NCI-H524 (cell line): ENCODE results near the gene TK2.
"Not testable (repeated sequence)": the region's sequence is repeated elsewhere in the genome, so short reads cannot be mapped to it uniquely, and the experiment has no call there.

Source experiments
- DNase-seq, 2 experiments: peaks; one replicate each; lab custom pipeline; 2025; lab: John Stamatoyannopoulos, UW

The TK2 gene

DNA sequence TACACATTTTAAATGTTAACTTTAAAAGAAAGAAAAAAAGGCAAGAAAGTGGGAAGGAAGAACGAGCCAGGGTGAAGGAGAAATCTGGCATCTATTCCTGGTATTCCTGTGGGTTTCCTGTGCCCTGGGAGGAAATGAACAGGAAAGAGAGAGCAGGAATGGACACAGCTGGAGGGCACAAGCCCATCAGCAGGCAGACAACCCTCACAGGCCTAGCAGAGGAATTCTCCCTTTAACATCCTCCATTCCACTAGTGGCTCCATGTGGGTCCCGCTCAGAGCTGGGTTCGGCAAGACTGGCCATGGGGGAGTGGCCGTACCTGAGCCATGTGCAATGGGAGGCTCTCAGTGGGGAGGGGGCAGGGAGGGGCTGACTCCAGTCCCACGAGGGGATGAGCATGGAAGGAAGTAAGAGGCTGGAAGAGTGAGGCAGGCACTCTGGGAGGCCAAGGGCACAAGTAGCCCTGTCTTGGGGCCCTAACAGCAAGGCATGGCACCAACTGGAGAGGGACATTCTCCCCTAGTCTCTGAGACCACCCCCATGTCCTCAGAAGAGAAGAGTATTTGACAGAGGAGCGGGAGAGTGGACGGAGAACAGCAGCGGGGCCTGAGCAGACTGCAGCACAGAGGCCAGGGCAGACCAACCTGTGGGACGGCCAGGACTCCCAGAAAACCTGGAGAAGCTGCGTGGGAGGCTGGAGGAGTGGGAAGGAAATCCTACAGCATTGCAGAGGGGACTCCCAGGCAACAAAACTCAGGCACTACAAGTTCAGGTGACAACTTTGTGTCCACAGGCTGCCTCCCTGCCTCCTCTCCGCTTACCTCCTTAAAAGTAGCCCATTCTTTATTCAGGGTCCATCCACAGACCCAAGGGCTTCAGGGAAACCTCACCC lies 30.2 kb downstream of the TK2 start:
- DNase-seq = no peak

GRCh38 chr16:66517586-66518263 lies 32.2 kb downstream of the TK2 start:
- no peak for DNase-seq

DNA sequence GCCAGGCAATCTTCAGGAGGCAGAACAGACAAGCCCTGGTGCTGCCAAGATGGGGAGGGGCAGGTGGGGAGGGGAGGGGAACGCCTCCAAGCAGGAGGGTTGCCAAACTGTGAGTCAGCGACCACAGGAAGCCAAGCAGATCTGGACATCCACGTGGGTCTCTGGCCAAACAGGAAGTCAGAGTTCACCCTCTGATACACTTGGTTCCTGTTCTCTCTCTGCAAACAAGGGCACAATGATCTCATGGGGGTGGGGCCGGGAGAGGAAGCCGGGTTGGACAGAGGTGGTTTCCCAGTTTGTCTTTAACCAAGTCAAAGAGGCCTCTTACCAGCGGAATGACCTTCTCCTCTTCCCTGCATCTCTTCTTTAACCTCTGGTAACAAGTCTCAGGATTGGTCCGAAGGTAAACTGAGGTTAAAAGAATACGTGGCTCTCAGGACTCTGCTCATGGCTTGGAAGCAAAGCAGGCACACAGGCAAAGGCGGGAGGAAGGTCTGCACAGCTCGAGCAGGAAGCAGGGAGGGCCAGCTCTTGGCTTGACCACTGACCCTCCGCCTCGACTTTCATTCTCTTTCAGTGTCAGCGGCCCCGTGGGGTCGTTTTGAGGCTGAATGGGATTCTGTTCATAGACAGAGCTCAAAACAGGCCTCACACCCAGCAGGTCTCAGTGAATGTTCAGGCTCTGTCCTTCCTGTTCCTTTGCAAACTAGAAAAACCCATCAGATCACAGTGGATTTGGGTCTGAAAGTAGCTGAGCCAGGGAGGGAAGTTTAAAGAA lies 32.9 kb downstream of the TK2 start:
- DNase-seq = no peak

GRCh38 chr16:66516509-66516807 lies 33.5 kb downstream of the TK2 start:
- DNase-seq = no peak

DNA sequence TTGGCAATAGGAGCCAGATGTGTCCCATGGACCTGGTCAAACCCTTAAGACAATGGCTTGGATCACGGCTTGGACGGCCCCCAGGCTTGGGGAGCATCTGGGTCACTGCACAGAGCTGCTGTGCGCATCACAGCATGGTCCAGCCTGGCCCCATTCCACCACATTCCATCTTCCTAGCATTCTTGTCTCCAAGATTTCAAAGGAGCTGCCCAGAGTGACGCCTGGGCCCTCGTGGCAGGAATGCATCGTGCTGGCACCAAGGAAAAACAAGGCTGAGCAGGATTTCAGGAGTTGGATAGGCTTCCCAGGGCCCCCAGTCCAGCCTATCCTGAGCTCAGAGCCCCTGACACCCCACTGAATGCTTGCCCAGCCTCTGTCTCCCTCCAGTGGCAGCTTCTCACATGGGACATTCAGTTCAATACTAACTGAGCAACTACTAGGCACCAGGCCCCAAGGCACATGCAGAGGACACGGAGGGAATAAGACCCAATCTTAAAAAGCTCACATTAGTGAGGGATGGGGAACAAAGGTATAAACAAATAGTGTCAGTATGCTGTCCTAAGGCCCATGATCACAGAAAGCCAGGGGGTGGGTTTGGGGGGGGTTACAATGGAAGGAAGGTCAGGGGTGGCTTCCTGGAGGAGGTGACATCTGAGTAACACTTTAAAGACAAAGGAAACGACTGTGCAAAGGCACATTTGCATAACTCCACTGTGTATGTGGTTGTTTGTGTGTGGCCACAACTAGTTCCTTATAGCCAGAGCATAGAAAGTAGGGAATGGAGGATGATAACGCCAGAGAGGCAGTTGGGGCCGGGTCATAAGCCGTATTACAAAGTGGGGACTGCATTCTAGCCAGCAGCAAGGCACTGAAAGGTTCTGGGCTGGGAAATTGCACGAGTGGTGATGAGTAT lies 34.1 kb downstream of the TK2 start:
- no peak for DNase-seq

DNA sequence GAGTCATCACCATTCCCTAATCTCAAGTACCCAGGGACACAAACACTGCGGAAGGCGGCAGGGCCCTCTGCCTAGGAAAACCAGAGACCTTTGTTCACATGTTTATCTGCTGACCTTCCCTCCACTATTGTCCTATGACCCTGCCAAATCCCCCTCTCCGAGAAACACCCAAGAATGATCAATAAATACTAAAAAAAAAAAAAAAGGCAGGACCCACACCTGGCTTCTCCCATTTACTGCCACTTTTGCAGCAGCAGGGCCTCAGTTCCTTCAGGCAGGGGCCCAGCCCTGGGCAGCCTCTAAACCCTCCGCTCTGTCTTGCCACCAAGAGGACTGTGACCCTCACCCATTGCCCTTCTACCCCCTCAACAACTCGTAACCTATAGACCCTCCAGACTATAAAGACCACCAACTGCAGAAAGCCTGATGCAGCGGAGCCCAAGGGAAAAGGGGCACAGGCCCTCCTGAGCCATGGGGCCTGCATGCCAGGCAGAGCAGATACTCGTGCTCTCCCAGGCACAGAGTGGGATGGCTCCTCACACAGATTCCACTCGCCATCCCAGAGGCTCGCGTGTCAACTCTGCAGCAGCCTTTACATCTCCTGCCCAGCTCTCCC lies 34.8 kb downstream of the TK2 start:
- peak in 1 of 2 experiments; percentile 8 for DNase-seq

DNA sequence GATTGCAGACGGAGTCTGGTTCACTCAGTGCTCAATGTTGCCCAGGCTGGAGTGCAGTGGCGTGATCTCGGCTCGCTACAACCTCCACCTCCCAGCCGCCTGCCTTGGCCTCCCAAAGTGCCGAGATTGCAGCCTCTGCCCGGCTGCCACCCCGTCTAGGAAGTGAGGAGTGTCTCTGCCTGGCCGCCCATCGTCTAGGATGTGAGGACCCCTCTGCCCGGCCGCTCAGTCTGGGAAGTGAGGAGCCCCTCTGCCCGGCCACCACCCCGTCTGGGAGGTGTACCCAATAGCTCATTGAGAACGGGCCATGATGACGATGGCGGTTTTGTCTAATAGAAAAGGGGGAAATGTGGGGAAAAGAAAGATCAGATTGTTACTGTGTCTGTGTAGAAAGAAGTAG lies 35.5 kb downstream of the TK2 start:
- DNase-seq = not testable (repeated sequence)

DNA sequence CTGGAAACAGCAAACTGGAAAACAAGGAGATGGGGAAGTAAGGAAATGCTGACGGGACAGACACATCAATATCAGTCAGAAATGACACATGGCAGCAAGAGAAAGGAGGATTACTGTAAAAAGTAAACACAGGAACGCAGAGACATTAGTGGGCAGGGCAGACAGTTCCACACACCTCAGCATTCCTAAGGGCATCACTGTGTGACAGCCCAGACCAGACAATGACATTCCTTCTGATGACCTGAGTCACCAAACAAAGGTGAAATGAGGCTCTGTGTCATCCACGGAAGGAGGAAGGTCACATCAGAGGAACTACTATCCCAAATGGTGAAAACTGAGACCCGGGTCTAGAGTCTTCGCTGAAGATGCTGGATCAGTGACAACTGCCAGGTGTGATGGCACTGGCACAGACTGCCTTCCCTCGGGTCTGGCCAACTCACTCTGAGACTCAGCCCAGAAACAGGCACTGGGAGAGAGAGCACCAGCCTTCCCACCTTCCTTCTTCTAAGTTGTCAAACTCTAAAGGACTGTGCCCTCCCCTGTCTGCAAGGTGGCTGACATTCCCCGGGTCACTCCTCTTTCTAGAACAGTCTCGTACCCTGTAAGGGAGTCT lies 36.7 kb downstream of the TK2 start:
- DNase-seq = no peak

DNA sequence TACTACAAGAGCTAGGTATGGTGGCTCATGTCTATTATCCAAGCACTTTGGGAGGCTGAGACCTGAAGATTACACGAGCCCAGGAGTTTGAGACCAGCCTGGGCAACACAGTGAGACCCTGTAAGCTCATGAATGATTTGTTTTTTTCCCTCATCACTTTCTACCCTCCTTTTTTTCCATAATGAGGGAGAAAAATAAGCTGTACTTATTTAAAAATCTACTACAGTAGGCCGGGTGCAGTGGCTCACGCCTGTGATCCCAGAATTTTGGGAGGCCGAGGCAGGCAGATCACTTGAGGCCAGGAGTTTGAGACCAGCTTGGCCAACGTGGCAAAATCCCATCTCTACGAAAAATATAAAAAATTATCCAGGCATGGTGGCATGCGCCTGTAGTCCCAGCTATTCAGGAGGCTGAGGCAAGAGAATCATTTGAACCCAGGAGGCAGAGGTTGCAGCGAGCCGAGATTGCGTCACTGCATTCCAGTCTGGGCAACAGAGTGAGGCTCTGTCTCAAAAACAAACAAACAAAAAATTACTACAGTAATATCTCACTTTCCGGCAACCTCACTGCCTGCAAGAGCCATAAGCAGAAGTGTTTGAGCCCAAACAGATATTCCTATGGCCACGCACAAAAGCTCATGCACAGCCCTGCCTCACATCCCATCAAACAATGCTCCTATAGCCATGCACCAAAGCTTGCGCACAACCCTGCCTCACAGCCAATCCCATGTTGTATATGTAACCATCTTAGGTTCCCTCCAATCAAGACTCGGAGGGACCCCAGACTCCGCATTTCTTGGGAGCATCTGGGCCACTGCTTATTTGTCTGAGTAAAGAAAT lies 37.4 kb downstream of the TK2 start:
- DNase-seq = no peak

GRCh38 chr16:66511602-66512271 lies 38.2 kb downstream of the TK2 start:
- peak in 1 of 2 experiments; percentile 33 for DNase-seq

DNA sequence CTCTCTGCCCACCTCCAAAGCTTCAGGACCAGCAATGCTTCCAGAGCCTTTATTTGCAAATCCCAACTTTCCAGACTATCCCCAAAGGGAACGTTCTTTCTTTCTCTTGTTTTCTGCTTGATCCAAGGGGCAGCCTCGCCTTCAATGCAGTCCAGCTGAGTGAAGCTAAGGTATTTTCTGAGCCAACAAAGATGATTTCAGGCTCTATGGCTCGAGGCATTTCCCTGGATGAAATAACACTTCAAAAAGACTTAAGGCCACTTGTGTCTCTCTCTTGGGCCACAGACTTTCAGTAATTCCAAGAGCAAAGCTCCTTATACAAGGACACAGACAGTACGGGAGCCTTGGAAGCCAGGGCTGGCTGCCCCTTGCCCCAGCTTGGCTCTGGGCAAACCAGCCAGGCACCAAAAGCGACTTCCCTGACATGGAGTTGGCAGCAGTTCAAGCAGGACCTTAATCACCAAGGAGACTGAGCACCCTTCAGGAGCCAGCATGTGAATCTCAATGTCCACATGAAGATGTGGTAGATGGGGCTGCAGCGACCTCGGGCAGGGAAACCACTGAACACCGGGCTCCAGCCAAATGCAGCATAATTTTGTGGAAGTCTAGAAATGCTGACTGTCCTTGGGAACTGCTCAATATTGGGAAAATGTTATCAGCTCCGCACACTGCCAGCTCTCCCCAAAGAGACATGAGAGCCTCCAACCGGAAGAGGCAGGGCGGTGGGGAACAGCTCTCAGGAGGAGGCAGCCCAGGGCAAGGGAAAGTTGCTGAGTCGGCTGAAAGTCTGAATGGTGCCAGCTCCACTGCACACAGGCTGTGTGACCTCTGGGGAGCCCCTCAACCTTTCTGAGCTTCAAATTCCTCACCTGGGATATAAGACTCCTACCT lies 39.0 kb downstream of the TK2 start:
- peak in 1 of 2 experiments; percentile 13 for DNase-seq

GRCh38 chr16:66510298-66510697 lies 39.6 kb downstream of the TK2 start:
- DNase-seq = peak in 1 of 2 experiments; percentile 15

- no peak for DNase-seq
Observed at GRCh38 chr16:66509576-66509975, 40.3 kb downstream of the TK2 start.

GRCh38 chr16:66508914-66509496 lies 40.9 kb downstream of the TK2 start:
- DNase-seq = no peak

- no peak for DNase-seq
Observed at GRCh38 chr16:66508248-66508913, 41.5 kb downstream of the TK2 start.

DNA sequence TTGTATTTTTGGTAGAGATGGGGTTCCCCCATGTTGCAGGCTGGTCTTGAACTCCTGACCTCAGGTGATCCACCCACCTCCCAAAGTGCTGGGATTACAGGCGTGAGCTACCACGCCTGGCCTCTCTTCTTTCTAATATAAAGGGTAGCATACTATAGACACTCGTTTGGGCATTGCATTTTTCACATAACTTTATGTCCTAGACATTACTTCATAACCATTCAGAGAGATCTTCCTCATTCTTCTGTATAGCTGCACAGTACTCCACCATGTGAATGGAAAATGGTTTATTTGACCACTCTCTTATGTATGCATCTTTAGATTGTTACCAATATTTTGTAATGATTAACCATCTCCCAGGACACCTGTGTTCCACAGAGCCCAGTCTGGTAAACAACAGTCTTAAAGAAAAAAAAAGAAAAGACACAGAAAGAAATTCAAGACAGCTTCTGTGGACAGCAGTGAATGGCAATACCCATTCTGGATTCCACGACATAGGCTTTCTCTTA lies 42.1 kb downstream of the TK2 start:
- no peak for DNase-seq

DNA sequence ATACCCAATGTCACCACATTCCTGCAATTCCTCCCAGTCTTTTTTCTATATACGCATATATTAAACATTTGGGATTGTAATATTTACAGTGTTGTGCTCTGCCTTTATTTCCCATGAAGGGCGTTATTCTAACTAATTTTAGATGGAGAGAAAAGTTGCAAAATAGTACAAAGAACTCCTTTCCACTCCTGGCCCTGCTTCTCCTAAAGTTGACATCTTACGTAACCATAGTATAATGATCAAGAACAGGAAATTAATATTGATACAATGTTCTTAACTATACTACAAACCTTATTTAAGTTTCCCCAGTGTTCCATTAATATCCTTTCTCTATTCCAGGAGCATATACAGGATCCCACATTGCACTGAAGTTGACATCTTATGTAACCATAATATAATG lies 46.3 kb downstream of the TK2 start:
- no peak for DNase-seq
